NCI-H460 (cell line): ENCODE data around the gene TFPT. TPM values are rescaled to one million over a fixed set of nuclear protein-coding genes. Genes with fewer than 3 reads are reported as not detected.

Experiments
- DNase-seq: peaks from one replicate; pipeline ENCODE4 v3.0.0-alpha.2; 2016; ENCODE audit warnings: low read depth; ENCODE audit errors: extremely low read depth
- polyA plus RNA-seq: library from polyadenylated mRNA; depleted of rRNA; stranded (reverse); fragments of >200 nt; gene quantifications from 2 replicates; pipeline ENCODE4 v1.2.3, GENCODE V29; 2014; cell fraction: nucleus; rRNA removed
- total RNA-seq: library from RNA; depleted of rRNA; stranded (reverse); fragments of >200 nt; shearing (Covaris generic); gene quantifications from 2 replicates; pipeline ENCODE4 v1.2.3, GENCODE V29; 2014; rRNA removed

Gene TFPT, protein sequence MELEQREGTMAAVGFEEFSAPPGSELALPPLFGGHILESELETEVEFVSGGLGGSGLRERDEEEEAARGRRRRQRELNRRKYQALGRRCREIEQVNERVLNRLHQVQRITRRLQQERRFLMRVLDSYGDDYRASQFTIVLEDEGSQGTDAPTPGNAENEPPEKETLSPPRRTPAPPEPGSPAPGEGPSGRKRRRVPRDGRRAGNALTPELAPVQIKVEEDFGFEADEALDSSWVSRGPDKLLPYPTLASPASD
- total RNA-seq = 8.3 and 10.2 TPM in 2 replicates
- polyA plus RNA-seq = 4.6 and 6.8 TPM in 2 replicates

DNA sequence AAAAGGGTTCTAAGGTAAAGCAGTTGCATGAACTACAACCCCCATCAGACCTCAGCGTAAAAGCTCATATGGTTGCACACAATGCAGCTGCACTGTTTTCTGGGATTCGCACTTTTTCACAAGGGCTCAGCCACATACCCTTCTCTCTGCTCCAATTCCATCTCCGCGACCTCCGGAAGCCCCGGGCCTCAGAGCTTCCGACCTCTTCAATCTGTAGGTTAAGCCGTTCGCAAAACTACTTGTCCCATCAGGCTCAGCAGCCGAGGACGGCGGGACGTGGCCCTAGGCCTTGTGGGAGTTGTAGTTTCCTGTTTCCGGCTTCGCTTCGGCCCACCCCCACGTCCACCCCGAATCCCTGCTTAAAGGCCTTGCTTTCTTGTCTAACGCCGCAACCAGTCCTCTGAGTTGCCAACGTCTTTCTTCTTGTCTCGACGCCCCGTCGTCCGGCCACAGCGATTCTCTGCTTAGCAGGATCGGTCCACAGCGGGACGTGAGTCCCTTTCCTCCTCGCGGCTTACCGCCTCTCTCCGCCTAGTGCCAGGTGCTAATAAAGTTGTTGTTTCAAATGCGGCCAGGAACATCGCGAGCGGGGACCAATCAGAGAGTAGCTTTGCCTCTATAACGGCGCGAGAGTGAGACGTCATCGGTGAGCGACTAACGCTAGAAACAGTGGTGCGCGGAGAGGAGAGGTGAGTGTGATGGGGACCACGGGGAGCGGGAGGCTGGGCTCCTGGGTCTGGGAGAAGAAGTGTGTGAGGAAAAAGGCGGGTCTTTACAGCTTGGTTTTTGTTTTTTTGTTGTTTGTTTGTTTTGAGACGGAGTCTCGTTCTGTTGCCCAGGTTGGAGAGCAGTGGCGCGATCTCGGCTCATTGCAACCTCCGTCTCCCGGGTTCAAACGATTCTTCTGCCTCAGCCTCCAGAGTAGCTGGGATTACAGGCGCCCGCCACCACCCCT is at the start of gene TFPT, which contains the start of gene PRPF31:
TSS of gene TFPT (minus strand) at position 549 of the 955 bp plus-strand sequence. CDS start at position 161, 388 bp downstream.
TSS of gene PRPF31 (plus strand) at position 646 of the 955 bp plus-strand sequence. CDS start 2,525 bp downstream, outside the sequence.
- DNase-seq = peak; percentile 96

DNA sequence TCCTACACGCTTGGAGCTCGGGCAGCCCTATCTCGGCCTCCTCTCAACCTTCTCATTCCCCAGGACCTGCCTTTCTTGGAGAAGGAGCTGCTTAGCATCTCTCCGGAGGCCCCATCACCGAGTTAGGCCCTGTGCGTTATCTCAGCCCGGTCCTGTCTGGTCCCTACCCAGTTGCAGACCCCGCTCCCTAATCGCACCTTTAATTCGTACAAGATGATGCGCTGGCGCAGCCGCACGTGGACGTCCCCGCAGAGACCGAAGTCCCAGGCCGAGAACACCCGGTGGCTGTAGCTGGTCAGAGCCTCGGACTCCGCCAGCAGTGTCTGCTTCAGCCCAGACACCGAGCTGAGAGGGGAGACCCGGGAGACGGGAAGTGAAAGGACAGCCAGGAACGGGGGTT is 49.8 kb upstream of the TFPT start:
- no peak for DNase-seq

DNA sequence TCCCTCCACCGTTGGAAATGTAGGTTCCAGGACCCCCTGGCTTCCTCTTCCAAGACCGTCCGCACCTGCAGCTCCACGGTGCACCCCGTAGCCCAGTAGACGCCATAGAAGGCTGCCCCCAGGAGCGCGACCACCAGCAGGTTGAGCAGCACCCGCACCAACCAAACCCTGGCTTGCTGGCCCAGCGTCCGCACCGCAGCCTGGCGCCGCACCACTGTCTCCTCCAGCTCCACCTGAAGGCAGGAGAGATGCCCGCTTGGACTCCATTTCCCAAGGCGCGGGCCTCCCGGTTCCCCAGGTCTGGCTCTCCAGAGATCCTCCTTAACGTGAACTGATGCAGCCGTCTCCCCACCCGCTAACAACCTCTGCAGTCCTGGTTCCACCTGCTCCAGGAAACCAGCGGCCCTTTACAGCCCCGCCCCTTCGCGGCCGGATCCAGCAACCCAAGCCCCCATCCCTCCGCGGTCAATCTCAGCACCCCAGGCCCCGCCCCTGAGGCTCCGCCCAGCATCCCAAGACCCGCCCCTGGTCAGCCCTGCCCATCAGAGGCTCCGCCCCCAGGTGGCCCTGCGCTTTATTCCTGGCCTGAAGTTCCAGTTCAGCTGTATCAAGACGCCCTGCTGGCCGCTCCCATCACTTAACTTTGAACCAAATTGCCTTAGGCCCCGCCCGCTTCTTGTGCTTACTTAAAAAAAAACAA is 49.1 kb upstream of the TFPT start:
- no peak for DNase-seq

DNA sequence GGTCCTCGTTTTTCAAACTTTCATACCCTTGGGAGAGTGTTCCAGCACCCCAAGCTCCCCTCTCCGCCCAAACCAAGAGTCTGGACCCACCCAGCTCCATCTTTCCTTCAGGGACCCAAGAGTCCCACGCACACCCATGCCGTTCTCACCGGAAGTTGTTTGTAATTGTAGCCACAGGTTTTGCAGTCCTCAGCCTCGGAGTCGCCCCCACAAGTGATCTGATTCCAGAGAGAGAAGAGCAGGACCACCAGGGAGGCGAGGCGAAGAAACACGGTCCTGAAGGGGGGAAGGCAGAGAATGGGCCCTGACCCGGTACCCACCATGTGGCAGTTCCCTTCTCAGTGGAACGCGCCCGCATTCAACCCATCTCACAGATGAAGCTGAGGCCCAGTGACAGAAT is 47.4 kb upstream of the TFPT start:
- DNase-seq = no peak

DNA sequence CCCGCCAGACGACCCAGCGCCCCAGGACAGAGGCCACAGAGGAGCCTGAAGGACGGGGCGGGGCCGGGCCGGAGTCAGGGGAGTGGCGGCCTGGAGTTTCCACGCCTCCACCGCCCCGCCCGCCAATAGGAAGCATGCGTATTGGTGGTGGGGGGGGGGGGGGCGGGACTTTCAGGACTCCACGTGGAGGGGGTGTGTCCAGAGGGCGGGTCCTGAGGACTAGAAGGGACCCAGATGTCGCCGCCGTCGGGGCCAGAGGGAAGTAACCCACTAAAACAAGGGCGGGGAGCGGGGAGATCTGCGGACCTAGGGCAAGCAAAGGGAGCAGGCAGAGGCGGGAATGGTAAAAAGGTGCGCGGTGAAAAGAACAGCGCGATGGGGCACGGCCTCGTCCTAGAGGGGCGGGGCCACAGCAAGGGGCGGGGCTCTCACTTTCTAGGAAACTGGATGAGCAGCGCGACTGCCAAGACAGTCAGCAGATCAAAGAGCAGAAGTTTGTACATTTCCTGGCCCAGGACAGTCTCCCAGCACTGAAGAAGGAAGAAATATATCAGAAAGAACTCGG is 46.9 kb upstream of the TFPT start:
- peak; percentile 65 for DNase-seq

DNA sequence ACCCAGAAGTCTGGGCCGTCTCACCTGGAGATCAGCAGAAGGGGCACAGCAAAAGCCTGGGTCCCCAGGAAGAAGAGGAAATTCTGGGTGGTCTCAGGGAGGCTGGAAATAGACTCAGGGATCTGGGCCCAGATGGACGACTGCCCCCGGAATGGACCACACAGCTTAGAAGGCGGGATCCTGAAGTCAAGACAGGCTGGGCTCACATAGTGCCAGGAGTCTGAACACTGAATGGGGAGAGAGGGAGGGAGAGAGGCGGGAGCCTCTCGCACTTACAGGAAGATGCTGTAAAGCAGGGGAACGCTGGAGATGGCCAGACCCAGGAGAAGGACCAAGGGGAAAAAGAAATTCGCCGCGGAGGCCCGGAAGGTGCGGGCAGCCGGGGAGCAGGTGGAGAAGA is 45.4 kb upstream of the TFPT start:
- no peak for DNase-seq

DNA sequence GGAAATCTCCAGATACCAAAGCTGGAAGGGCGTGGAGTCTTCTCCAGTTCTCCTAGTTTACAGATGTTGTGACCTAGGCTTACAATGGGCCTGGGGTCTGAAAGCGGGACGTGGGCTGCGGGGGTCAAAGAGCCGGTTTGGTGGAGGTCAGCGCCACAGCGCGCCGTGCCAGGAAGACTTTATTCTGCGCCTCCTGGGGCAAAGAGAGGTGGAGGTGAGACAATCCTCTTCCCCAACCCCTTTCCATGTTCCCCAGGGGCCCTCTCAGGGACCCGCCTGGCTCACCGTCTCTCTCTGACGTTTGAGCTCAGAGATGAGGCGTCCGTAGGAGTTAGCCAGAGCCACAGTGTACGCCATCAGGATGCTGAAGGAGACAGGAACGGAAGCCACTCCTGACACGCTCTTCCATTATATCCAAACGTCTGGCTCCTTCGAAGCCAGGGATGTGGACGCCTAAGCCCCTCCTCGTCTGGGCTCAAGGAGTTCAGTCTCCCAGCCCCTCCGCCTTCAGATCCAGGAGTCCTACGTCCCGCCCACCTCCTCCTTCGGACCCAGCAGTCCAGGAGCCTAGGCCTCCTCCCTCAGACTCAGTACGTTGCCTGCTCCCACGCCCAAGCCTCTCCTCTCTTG is 44.8 kb upstream of the TFPT start:
- DNase-seq = no peak

DNA sequence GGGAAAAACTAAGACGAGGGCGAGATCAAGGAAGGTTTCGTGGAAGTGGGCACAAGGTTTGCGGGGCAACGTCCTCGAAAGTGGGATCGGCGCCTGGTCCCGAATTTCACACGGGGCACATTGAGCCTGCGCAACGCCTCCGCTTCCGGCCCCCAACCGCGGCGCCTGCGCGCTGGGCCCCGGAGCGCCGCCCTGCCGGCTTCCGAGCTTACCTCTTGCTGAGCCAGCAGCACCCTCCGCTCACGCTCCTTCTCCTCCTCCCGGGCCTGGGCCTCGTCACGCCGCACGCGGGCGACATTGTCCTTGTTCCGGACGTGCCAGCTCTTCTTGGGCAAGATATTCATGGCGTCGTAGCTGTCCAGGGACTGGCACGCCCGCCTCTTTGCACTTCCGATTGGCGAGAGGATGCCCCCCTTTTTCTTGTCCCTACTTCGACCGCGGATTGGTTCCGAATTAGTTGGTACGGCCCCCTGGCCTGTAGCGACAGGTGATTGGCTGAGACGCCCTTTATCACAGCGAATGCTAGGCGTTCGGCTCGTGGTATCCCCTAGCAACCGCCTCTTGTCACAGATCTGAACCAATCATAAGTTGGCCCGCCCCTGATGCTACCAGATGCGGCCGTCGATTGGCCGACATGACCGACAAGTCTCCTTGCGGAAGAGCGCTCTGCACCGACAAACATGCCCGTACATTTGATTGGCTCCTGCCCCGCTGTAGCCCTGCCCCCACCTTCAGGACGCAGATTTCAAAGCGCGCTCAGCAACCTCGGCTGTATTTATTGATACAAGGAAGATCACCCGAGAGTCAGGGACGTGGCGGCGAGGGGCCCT is 44.1 kb upstream of the TFPT start, which contains the start of gene LENG1:
TSS of gene LENG1 (minus strand) at position 370 of the 830 bp plus-strand sequence. CDS start at position 344, 26 bp downstream.
- DNase-seq = peak; percentile 99

DNA sequence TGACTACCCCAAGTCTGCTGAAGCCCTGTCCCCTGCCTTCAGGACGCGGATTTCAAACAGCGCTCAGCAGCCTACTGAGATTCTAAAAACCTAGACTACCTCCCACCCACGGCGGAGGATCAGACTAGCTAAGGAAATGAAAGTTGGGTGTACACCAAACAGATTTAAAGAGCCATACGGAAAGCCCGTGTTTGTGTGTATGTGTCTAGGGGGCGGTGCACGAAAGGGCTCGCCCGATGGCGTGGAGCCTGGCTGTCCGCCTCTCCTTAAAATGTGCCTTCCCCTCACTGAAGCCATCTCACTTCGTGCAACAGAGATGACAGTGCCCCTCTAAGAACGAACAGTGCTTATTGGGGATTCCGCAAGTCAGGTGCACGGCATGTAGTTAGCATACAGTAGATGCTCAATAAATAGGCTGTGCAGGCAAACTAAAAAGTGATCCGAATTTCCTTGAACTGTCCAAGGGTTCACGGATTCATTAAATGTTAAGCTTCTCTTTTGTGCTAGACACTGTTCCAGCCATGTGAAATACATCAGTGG is 43.4 kb upstream of the TFPT start:
- no peak for DNase-seq

DNA sequence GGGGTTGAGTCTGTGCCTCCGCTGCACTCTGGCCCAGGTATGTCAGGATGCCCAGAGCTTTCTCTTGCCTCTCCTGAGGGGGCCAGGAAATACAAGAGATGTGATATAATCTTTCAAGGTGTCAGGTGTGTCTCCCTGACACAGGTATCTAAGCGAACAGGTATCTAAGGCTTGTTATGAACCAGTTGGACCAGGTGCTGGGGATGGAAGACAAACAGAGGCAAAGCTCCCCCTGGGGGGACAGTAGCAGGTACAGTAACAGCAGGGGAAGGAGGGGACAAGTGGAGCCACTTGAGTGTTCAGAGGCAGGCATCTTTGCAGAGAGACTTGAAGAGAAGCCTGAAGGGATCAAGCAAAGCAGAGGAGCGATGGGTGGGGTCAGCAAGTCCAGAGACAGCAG is 41.5 kb upstream of the TFPT start:
- no peak for DNase-seq

DNA sequence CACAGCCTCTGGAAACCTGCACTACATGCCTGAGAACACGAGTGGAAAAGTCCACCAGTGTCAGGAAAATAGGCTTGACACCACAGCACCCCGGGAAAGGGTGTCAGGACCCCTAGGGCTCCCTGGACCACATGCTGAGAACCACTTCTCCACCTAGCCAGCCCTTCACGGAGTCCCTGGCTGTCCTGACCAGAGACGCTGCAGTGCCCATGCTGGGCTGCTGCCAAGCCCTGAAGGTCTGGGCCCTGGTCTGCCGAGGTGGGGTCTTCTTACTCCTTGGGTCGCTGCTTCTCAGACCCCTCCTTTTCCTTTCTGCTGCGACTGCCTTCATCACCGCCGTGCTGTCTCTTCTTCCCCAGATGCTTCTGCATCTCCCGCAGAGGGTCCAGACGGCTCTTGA is 41.0 kb upstream of the TFPT start:
- DNase-seq = no peak

DNA sequence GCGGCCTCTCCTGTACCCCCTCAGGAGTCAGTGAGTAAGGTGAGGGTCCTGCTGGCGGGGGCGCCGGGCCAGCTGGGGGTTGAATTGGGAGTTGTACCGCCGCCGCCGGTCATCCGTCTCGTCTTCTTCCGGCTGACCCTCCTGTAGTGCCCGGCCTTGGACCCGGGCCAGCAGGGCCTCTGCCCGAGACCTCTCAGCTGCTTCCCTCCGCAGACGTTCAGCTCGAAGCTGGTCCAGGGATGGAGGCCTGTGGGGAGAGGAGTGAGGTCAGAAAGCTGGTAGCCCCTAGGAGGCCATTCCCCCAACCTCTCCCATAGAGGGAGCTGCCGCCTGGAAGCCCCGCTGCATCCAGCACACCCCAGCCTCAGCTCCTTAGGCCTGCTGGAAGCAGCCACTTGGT is 40.2 kb upstream of the TFPT start:
- DNase-seq = no peak

DNA sequence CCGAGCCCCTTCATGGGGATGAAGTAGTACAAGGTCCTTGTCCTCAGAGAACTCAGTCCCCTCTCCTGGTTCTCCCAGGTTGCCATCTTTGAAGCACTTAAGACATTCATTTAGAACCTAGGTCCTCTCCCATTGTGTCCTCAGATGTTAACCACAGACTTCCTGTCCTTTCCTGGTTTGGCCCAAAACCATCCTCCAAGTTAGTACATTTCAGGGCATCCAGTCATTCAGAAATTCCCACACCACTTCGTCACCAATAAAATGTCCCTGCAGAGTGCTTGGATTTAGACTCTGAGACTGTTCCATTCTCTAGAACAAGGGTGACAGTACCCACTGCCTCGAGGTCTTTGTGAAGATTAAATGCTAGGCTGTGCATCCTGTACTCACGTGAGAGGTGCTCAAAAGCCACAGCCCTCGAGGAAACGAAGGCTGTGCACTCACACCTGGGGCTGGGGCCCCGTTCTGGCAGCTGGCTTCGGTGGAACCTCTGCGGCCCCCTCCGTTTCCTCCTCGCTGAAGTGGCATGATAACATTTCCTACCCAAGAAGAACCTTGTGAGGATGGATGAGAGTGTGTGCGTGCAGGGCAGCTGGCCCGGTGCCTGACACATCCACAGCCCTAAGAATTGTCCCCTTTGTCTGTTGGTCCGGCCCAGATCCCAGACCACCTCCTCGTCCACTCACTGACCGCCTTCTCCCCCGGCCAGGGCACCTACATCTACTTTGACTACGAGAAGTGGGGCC is 39.3 kb upstream of the TFPT start:
- no peak for DNase-seq

DNA sequence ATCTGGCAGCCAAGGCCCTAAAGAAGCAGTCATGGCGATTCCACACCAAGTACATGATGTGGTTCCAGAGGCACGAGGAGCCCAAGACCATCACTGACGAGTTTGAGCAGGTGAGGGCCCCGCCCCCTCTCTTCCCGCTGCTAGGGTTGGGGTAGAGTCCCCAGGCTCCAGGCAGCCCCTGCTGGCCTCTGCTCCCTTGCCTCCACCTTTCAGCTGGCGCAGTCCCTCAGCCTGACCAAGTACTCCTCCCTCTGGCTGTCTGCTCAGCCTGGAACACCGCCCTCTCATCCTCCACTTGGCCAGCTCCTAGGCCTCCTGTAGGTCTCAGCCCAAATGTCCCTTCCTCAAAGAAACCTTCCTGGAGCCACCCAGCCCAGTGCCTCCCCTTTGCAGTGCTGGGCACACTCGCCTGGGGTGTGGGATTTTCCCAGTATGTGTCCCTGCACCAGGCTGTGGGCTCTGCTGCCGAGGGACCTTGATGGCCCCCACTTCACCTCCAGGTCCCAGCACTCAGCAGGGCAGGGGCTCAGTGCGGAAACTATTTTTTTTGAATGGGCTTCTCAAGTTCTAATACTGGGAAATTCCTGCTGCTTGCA is 38.4 kb upstream of the TFPT start:
- no peak for DNase-seq

DNA sequence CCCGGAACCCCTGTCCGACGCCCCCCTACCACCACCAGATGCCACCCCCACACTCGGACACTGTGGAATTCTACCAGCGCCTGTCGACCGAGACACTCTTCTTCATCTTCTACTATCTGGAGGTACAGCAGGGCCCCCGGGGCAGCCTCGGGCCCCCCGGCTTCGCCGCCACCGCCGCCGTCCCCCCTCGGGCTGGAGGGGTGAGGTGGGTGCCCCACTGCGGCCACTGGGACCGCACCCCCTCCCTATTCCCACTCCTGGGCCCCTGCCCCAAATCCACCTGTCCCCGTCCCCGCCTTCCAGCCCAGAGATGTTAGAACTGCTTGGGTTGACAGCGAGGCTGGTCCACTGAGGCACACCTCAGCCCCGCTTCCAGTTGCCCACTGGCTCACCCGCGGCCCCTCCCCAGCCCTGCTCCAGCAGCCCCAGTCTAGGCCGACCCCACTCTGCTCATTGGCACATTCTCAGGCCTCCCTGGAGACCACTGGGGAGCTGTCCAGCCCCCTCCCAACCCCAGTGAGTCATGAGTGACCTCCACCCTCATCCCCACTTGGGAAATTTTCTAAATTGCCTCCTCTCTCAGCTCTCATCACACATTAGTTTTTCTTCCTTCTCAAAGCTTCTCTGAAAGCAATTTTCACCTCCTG is 37.5 kb upstream of the TFPT start:
- DNase-seq = no peak

DNA sequence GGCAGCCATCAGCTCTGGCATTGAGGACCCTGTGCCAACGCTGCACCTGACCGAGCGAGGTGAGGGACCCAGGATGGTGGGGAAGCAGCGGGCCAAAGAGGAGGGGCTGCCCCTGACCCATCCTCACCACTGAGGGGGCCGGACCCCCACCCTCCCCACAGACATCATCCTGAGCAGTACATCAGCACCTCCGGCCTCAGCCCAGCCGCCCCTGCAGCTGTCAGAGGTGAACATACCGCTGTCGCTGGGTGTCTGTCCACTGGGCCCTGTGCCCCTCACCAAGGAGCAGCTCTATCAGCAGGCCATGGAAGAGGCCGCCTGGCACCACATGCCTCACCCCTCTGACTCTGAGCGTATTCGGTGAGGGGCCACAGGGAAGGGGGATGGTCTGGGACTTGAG is 36.8 kb upstream of the TFPT start:
- DNase-seq = no peak

DNA sequence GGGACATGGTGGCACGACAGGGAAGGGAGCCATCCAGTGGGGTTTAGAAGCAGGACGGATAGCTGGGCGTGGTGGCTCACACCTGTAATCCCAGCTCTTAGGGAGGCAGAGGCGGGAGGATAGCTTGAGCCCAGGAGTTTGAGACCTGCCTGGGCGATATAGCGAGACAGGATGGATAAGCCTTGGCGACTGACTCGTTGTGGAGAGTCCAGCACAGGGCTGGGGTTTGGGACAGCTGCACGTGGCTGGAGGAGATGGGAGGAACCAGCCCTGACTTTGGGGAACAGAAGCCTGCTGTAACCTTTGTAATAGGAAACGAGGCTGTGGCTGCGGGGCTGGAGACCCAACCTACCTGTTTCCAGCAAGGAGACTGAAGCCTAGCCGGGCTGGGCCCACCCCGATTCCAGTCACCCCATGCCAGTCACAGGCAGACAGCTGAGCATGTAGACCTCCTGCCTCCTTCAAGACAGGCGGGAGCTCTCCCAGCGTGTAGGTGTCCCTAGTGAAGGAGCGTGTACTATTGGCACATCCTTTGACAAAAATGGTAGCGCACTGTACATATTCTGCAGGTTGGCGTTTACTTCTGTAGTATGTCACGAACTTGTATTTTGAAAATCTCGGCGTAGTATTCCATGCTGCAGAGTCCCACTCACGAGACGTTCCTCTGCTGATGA is 36.0 kb upstream of the TFPT start:
- DNase-seq = no peak
